GM12874 (cell line): Measurements from ENCODE around the gene LRRFIP1.

ENCODE experiments used
- TF ChIP-seq, protein P1 (sequence below): IDR thresholded peaks from 2 replicates; pipeline ENCODE4 v1.5.1; 2011; ENCODE audit warnings: low read depth, mild to moderate bottlenecking, control low read depth, low read length, moderate library complexity; ENCODE audit not compliant: insufficient read depth

The LRRFIP1 gene

DNA sequence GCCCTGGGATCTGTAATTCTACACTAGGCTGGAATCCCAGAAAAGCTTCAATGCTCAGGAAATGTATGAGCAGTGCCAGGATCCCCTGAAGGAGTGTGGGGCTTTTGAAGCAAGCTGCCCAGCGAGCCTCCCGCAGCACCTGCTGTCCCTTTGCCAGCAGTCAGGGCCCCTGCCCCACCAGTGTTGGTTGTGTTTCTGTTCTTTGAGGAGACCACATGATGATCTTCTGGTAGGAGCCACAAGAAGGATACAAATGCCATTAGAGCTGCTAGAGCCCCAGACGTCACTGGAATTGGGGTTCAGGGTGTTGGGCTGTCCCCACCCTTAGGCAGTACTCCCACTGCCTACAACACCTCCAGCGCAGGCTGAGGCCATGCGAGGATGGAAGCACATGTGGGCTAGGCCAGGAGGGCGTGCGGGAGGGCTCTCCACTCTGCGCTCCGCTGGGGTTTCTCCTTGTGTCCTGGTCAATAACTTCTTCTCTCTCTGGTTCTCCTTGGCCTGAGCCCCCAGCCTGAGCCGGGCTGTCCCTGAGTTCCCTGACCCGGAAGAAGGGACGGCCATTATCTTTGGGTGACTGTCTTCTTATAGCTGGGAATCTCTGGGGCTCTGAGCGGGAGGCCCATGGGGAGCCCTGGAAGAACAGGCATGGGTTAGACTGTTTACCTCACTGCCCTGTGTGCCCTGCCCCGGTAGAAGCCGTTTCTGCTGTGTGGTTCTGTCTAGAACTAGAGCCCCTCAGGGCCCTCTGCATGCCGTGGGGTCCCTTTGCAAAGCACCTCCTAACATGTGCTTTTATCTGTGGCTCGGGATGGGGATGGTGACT lies 73.9 kb downstream of the LRRFIP1 start:
- TF ChIP-seq, protein P1, sequence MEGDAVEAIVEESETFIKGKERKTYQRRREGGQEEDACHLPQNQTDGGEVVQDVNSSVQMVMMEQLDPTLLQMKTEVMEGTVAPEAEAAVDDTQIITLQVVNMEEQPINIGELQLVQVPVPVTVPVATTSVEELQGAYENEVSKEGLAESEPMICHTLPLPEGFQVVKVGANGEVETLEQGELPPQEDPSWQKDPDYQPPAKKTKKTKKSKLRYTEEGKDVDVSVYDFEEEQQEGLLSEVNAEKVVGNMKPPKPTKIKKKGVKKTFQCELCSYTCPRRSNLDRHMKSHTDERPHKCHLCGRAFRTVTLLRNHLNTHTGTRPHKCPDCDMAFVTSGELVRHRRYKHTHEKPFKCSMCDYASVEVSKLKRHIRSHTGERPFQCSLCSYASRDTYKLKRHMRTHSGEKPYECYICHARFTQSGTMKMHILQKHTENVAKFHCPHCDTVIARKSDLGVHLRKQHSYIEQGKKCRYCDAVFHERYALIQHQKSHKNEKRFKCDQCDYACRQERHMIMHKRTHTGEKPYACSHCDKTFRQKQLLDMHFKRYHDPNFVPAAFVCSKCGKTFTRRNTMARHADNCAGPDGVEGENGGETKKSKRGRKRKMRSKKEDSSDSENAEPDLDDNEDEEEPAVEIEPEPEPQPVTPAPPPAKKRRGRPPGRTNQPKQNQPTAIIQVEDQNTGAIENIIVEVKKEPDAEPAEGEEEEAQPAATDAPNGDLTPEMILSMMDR = no peak

DNA sequence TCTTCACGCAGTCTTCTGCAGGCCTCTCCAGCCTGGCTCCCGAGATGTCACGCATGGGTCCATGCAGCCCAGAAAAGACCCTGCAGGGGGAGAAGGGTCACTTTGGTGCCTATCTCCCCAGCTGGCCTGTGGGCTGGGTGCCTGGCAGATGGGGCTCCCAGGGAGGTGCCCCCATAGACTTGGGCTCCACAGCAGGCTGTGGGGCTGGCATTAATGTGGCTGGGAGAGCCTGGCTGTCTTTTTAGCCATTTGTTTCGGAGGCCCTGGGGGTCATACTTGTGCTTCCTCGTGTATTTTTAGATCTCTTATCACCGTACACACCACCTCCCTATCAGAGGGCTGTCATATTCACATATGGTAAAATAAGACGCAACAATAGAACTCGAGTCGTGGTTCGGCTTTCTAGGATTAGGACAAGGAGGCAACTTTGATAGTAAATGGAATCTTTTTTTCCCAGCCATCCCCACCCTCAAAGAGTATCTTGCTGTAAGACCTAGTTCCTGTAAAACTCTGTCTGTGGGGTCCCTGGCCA lies 74.5 kb downstream of the LRRFIP1 start:
- TF ChIP-seq, protein P1 = no peak

DNA sequence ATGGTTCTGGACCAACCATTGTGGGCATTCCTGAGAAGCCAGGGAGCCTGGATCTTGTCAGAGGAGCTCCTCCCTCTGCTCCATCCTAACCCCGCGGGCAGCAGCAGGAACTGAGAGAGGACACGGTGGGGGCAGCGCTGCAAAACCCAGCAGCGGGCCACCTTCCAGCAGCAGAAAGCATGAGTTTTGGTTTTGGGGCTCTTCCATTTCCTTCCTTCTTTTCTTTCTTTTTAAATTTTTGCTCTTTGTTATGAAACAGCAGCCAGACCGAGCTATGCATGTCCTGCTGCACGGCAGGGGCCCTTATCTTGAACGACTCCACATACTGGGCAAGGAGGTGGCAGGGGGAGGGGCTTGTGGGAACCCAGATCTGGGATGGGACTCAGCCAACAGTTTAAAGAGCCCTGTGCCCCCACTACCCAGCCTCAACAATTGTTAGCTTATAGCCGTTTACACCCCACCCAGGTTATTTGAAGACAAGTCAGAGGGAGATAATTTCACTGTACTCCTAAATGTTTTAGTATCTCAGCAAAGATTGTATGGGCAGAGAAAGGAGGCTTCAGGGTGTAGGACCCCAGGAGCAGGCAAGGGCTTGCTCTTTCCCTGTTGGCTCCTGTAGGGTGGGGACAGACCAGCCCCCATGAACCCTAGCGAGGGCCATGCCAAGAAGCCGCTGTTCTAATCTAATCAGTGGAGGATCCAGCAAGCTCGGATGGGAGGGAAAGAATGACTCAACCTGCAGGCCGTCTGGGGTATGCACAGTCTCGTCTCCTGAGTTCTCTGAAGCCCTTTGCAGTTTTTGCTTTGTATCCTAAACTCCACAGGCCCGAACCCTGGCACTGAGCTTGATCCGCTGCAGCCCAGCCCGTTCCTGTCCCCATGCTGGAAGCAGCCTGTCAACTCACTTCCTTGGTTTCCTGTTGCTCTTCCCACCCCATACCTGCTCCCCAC lies 75.3 kb downstream of the LRRFIP1 start:
- TF ChIP-seq, protein P1 = no peak

DNA sequence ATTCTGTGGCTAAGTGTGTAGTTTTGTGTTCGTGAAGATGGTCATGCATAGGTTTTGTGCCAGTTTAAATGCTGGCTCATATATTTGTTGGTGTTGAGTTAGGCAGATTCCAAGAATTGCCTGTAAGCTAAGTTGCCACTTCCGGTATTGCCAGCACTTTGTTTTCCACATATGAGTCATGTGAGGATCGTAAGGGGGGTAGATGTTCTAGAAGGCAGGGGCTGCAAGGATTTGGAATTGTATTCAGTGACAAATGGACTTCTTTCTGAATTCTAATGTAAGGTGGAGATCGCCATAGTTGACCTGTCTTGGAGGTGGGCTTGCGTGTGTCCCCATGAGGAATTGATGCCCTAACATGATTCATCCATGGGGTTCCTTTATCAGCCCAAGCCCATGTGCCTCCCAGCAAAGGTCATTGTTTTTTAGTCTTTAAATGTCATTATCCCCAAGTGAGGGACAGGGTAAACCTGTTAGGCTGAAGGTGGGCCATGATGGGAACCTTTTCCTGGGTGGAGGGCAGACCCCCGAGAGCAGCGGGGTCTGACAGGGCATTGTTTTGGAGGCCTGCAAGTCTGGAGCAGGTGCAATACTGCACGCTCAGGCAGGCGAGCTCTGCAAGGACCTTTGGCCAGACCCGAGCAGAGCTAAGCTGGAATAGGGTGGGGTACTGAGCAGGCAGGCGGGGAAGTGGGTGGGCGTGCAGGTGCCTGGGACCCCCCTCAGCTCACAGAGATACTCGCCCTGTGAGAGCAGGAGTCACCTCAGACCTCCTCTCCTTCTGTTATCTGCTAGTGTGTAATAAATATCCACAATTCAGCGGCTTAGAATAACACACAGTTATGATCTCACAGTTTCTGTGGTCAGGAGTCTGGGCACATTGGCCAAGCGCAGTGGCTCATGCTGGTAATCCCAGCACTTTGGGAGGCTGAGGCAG lies 77.4 kb downstream of the LRRFIP1 start:
- TF ChIP-seq, protein P1 = no peak

DNA sequence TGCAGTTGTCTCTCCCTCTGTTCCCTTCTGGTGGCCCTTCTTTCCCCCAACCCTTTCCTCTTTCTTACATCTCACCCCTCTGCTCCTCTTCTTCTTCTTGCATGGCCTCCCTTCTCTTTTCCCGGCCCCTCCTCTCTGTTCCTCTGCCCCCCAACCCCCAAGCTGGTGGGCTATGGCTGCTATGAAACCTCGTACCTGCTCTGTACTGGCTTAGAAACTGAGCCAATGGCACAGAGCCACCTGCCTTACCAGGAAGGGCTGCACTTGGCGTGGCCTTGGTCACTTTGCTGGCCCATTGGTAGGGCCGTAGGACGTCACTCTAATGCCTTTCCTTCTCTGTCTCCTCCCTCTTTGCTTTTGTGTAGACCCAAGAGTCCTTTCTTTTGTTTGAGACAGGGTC lies 78.9 kb downstream of the LRRFIP1 start:
- TF ChIP-seq, protein P1 = no peak

DNA sequence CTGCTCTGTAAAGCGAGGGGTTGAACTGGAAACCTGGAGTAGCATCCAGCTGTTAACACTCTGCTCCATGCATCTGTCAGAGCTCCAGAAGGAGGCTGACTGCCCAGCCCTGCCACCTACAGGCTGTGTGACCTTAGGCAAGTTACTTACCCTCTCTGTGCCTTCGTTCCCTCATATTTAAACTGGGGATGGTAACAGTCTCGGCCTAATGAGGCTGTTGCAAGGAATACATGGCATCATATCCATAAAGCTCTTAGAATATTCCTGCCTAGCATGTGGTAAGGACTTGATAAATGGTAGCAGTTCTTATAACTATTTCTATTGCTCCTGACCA lies 80.6 kb downstream of the LRRFIP1 start:
- TF ChIP-seq, protein P1 = no peak
